GM23248 (cell line): ENCODE measurements around the gene MCRIP2.

Experiments
- EZH2 ChIP-seq: fragments of 200-600 bp; sonication (generic); IDR thresholded peaks from 2 replicates; pipeline ENCODE4 v1.6.1; 2018; ENCODE audit warnings: antibody characterized with exemption, mild to moderate bottlenecking; ENCODE audit not compliant: insufficient read depth, poor library complexity, severe bottlenecking
- EZH2phosphoT487 ChIP-seq: fragments of 200-600 bp; sonication (generic); IDR thresholded peaks from 2 replicates; pipeline ENCODE4 v1.6.1; 2018; ENCODE audit warnings: antibody characterized with exemption, moderate library complexity, mild to moderate bottlenecking, low read depth; ENCODE audit not compliant: insufficient read depth

DNA sequence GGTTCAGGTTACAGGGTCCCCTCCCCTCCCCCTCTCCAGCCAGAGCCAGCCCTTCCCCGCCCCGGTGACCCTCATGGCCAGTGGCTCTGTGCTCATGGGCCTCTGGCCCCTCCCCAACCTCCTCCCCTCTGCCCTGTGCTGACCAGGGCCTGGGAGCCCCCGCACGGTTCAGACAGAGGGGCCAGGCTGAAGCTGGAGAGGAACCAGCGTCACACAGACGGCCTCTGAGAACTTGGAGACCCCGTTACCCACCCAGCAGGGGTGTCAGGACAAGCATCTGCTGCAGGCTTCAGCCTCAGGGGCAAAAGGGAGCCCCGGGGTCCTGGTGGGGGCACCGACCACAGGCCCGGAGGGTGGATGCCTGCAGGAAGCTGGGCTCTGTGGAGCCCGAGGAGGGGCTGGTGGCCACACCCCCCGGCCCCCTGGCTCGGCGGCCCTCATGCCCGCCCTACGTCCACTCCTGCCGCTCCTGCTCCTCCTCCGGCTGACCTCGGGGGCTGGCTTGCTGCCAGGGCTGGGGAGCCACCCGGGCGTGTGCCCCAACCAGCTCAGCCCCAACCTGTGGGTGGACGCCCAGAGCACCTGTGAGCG is 10.7 kb upstream of the MCRIP2 start, which contains the start of gene WFIKKN1:
- TF ChIP-seq EZH2phosphoT487 (no peak), EZH2 (no peak)
